ENCODE measurements around the gene IFI30. TPM values are rescaled to one million over a fixed set of nuclear protein-coding genes. Genes with fewer than 3 reads are reported as not detected.

The IFI30 gene
- total RNA-seq, 1 donor from 2014 or later, result 0.76 TPM

- TF ChIP-seq CTCF (IDR thresholded peaks at IDR 0.05; ENCODE audit: partially characterized antibody, unreplicated experiment), result no peak
- Mint-ChIP-seq H3K27ac (ENCODE audit: unreplicated experiment) (no peak overlapping the region), H3K27me3 (ENCODE audit: unreplicated experiment) (peaks cover 6% of the 10 kb centered on the region), H3K4me1 (ENCODE audit: low read depth, unreplicated experiment) (no peaks in the 10 kb centered on the region), H3K36me3 (ENCODE audit: unreplicated experiment) (no peaks in the 10 kb centered on the region), H3K4me3 (ENCODE audit: unreplicated experiment) (no peak overlapping the region), H3K9me3 (ENCODE audit: unreplicated experiment) (no peaks in the 10 kb centered on the region)
- DNase-seq, result no peak
These were observed 1.4 kb downstream of the IFI30 start for GRCh38 chr19:18174983-18175382.

- Mint-ChIP-seq H3K27me3 (ENCODE audit: unreplicated experiment) (peaks cover 3% of the 10 kb centered on the region), H3K4me3 (ENCODE audit: unreplicated experiment) (no peak overlapping the region), H3K9me3 (ENCODE audit: unreplicated experiment) (no peaks in the 10 kb centered on the region), H3K36me3 (ENCODE audit: unreplicated experiment) (no peaks in the 10 kb centered on the region), H3K27ac (ENCODE audit: unreplicated experiment) (no peak overlapping the region), H3K4me1 (ENCODE audit: low read depth, unreplicated experiment) (no peaks in the 10 kb centered on the region)
- no peak for DNase-seq
- no peak for TF ChIP-seq CTCF (IDR thresholded peaks at IDR 0.05; ENCODE audit: partially characterized antibody, unreplicated experiment)
These were observed 3.0 kb downstream of the IFI30 start for GRCh38 chr19:18176367-18177310.

GRCh38 chr19:18179957-18180356 lies 6.3 kb downstream of the IFI30 start:
- no peak for TF ChIP-seq CTCF (IDR thresholded peaks at IDR 0.05; ENCODE audit: partially characterized antibody, unreplicated experiment)
- H3K27me3 Mint-ChIP-seq (ENCODE audit: unreplicated experiment), result peaks cover 2% of the 10 kb centered on the region
- no peaks in the 10 kb centered on the region for H3K36me3 Mint-ChIP-seq (ENCODE audit: unreplicated experiment)
- H3K9me3 Mint-ChIP-seq (ENCODE audit: unreplicated experiment), result no peaks in the 10 kb centered on the region
- DNase-seq, result no peak
- H3K4me1 Mint-ChIP-seq (ENCODE audit: low read depth, unreplicated experiment), result no peaks in the 10 kb centered on the region
- no peak overlapping the region for H3K27ac Mint-ChIP-seq (ENCODE audit: unreplicated experiment)
- H3K4me3 Mint-ChIP-seq (ENCODE audit: unreplicated experiment), result no peak overlapping the region

GRCh38 chr19:18183529-18183928 lies 9.9 kb downstream of the IFI30 start:
- H3K27me3 Mint-ChIP-seq (ENCODE audit: unreplicated experiment), result no peaks in the 10 kb centered on the region
- no peak for TF ChIP-seq CTCF (IDR thresholded peaks at IDR 0.05; ENCODE audit: partially characterized antibody, unreplicated experiment)
- no peak overlapping the region for H3K27ac Mint-ChIP-seq (ENCODE audit: unreplicated experiment)
- DNase-seq, result no peak
- H3K9me3 Mint-ChIP-seq (ENCODE audit: unreplicated experiment), result no peaks in the 10 kb centered on the region
- H3K4me1 Mint-ChIP-seq (ENCODE audit: low read depth, unreplicated experiment), result no peaks in the 10 kb centered on the region
- no peak overlapping the region for H3K4me3 Mint-ChIP-seq (ENCODE audit: unreplicated experiment)
- no peaks in the 10 kb centered on the region for H3K36me3 Mint-ChIP-seq (ENCODE audit: unreplicated experiment)

GRCh38 chr19:18185538-18185937 lies 11.9 kb downstream of the IFI30 start:
- H3K36me3 Mint-ChIP-seq (ENCODE audit: unreplicated experiment), result no peaks in the 10 kb centered on the region
- no peaks in the 10 kb centered on the region for H3K27me3 Mint-ChIP-seq (ENCODE audit: unreplicated experiment)
- H3K4me3 Mint-ChIP-seq (ENCODE audit: unreplicated experiment), result no peak overlapping the region
- DNase-seq, result no peak
- H3K27ac Mint-ChIP-seq (ENCODE audit: unreplicated experiment), result no peak overlapping the region
- H3K9me3 Mint-ChIP-seq (ENCODE audit: unreplicated experiment), result peaks cover 2% of the 10 kb centered on the region
- H3K4me1 Mint-ChIP-seq (ENCODE audit: low read depth, unreplicated experiment), result no peaks in the 10 kb centered on the region
- no peak for TF ChIP-seq CTCF (IDR thresholded peaks at IDR 0.05; ENCODE audit: partially characterized antibody, unreplicated experiment)

Data from glutamatergic neuron (in vitro differentiated cells).